Smooth muscle cell (in vitro differentiated cells): ENCODE data around the gene NPIPB2. TPM values are rescaled to one million over a fixed set of nuclear protein-coding genes. Genes with fewer than 3 reads are reported as not detected.
"Not testable (repeated sequence)": the region's sequence is repeated elsewhere in the genome, so short reads cannot be mapped to it uniquely, and the experiment has no call there.

Experiments
- DNase-seq: peaks from one replicate; lab custom pipeline; 2025; ENCODE audit not compliant: unreplicated experiment; lab: John Stamatoyannopoulos, UW
- H2AFZ ChIP-seq: fragments of 200-600 bp; sonication (generic); 2 replicates; pipeline ENCODE4 v1.6.0; 2016; ENCODE audit warnings: antibody characterized with exemption, low read depth, mild to moderate bottlenecking
- H3F3A ChIP-seq: fragments of 200-600 bp; sonication (generic); 2 replicates; pipeline ENCODE4 v1.6.0; 2017; ENCODE audit warnings: antibody characterized with exemption, low read depth
- H3K27ac ChIP-seq: fragments of 200-600 bp; sonication (generic); 2 replicates; pipeline ENCODE4 v1.5.1; 2016; ENCODE audit warnings: low read depth, mild to moderate bottlenecking
- H3K27me3 ChIP-seq: fragments of 200-600 bp; sonication (generic); 2 replicates; pipeline ENCODE4 v1.6.1; 2016; ENCODE audit warnings: low read depth, mild to moderate bottlenecking
- H3K36me3 ChIP-seq: fragments of 200-600 bp; sonication (generic); 2 replicates; pipeline ENCODE4 v1.5.1; 2016; ENCODE audit warnings: low read depth
- H3K4me1 ChIP-seq: fragments of 200-600 bp; sonication (generic); 2 replicates; pipeline ENCODE4 v1.5.1; 2016; ENCODE audit warnings: low read depth
- H3K4me2 ChIP-seq: fragments of 200-600 bp; sonication (generic); 2 replicates; pipeline ENCODE4 v1.6.0; 2016; ENCODE audit warnings: mild to moderate bottlenecking
- H3K4me3 ChIP-seq: fragments of 200-600 bp; sonication (generic); 2 replicates; pipeline ENCODE4 v1.5.1; 2016; ENCODE audit warnings: mild to moderate bottlenecking
- H3K79me2 ChIP-seq: fragments of 200-600 bp; sonication (generic); 2 replicates; pipeline ENCODE4 v1.6.0; 2016; ENCODE audit warnings: low read depth, mild to moderate bottlenecking
- H3K9ac ChIP-seq: fragments of 200-600 bp; sonication (generic); 2 replicates; pipeline ENCODE4 v1.6.0; 2016; ENCODE audit warnings: low read depth
- H3K9me3 ChIP-seq: fragments of 200-600 bp; sonication (generic); replicated peaks from 2 replicates; pipeline ENCODE4 v1.5.1; 2016; ENCODE audit warnings: low read depth
- H4K20me1 ChIP-seq: fragments of 200-600 bp; sonication (generic); 2 replicates; pipeline ENCODE4 v1.6.0; 2016; ENCODE audit warnings: low read depth
- WGBS: methylation state at CpG from one replicate; pipeline ENCODE4 v1.1.7; 2016; ENCODE audit warnings: low lambda C conversion rate; 5-methylcytosine and 5-hydroxymethylcytosine counted together
- polyA plus RNA-seq: library from polyadenylated mRNA; unstranded; fragments of >200 nt; fragmentation: Nextera tagmentation; extraction: Ambion mirVana; gene quantifications from 2 replicates; pipeline ENCODE4 v1.2.1, GENCODE V29; 2016
- total RNA-seq: library from RNA; depleted of rRNA; stranded (reverse); fragments of >200 nt; gene quantifications from 2 replicates; pipeline ENCODE4 v1.2.3, GENCODE V29; 2014
- TF ChIP-seq, protein P1 (sequence below): fragments of 200-600 bp; sonication (generic); IDR thresholded peaks from 2 replicates; pipeline ENCODE4 v1.5.1; 2017; ENCODE audit warnings: borderline replicate concordance, mild to moderate bottlenecking, antibody characterized with exemption; ENCODE audit not compliant: insufficient read depth, poor library complexity, severe bottlenecking

Gene NPIPB2
- total and polyA plus RNA-seq, 2 experiments from 2014 or later, result 3.8 to 10.6 TPM

DNA sequence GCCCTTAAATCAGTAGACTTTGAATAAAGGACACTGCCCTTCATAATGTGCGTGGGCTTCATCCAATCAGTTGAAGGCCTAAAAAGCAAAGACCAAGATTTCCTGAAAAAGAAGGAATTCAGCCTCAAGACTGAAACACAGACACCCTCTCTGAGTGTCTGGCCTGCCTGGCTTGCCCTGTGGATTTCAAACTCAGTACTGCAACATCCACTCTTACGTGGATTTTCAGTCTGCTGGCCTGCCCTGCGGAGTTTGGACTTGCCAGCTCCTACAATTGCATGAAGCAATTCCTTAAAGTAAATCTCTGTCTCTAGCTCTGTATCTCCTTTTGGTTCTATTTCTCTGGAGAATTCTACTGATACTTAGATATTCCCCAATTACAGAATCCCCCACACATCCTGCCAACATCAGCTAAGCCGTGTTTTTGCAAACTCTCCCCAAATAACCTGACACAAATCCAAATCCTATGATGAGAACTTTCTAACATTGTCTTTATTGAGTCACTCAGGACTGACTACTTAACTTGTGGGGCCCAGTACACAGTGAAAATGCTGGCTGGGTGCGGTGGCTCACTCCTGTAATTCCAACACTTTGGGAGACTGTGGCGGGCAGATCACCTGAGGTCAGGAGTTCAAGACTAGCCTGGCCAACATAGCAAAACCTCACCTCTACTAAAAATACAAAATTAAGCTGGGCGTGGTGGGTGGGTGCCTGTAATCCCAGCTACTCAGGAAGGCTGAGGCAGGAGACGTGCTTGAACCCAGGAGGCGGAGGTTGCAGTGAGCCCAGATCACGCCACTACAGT lies 15.9 kb upstream of the NPIPB2 start:
- Histone ChIP-seq H3K4me1 (no peaks in the 10 kb centered on the region), H4K20me1 (no peaks in the 10 kb centered on the region), H3K27ac (no peak overlapping the region), H3F3A (peaks cover 6% of the 10 kb centered on the region), H3K79me2 (no peaks in the 10 kb centered on the region), H3K36me3 (no peaks in the 10 kb centered on the region), H3K27me3 (no peaks in the 10 kb centered on the region), H3K9me3 (no peaks in the 10 kb centered on the region), H3K4me3 (no peak overlapping the region), H3K9ac (no peak overlapping the region), H2AFZ (no peak overlapping the region), H3K4me2 (no peak overlapping the region)
- 89% methylated on average over 10 of the region's 10 CpGs for WGBS
- TF ChIP-seq, protein P1, sequence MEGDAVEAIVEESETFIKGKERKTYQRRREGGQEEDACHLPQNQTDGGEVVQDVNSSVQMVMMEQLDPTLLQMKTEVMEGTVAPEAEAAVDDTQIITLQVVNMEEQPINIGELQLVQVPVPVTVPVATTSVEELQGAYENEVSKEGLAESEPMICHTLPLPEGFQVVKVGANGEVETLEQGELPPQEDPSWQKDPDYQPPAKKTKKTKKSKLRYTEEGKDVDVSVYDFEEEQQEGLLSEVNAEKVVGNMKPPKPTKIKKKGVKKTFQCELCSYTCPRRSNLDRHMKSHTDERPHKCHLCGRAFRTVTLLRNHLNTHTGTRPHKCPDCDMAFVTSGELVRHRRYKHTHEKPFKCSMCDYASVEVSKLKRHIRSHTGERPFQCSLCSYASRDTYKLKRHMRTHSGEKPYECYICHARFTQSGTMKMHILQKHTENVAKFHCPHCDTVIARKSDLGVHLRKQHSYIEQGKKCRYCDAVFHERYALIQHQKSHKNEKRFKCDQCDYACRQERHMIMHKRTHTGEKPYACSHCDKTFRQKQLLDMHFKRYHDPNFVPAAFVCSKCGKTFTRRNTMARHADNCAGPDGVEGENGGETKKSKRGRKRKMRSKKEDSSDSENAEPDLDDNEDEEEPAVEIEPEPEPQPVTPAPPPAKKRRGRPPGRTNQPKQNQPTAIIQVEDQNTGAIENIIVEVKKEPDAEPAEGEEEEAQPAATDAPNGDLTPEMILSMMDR, result no peak
- no peak for DNase-seq

DNA sequence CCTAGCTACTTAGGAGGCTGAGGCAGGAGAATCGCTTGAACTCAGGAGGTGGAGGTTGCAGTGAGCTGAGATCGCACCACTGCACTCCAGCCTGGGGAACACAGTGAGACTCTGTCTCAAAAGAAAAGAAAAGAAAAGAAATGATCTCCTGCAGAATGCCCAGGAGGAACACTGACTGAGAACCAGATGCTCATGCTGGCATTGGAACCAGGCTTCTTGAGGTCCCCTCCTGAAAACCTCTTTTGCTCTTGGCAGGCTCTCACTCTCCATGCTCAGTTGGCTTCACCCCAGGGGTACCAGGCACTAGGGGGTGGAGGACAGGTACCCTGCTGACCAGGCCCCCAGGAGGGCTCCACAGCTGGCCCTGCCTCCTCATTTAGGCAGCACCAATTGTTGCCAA lies 14.7 kb upstream of the NPIPB2 start:
- Histone ChIP-seq H4K20me1 (no peaks in the 10 kb centered on the region), H3K79me2 (no peaks in the 10 kb centered on the region), H3K27ac (peak overlapping the region; percentile 59), H3K9me3 (no peaks in the 10 kb centered on the region), H3K4me1 (no peaks in the 10 kb centered on the region), H3K9ac (no peak overlapping the region), H3K27me3 (no peaks in the 10 kb centered on the region), H2AFZ (no peak overlapping the region), H3K4me2 (no peak overlapping the region), H3K4me3 (no peak overlapping the region), H3K36me3 (no peaks in the 10 kb centered on the region), H3F3A (peaks cover 6% of the 10 kb centered on the region)
- TF ChIP-seq, protein P1, result no peak
- 100% methylated on average over 2 of the region's 2 CpGs for WGBS
- no peak for DNase-seq

DNA sequence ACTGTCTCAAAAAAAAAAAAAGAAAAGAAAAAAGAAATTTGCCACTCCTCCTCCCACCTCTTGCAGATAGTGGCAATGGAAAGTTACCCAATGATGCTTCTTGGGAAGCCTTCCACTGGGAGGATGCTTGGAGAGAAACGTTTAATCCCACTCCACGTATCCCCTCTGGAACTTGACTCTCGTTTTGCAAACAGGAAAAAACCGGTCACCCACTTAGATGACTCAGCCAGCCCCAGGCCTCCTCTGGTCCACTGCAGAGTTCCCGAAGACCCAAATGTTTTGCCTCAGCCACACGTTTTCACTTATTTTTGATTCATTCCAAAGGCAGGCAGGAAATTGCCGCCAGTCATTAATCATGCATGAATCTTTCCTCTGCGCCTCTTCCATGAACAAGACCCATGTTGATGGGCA lies 13.9 kb upstream of the NPIPB2 start:
- Histone ChIP-seq H3K4me1 (no peaks in the 10 kb centered on the region), H3F3A (peaks cover 6% of the 10 kb centered on the region), H3K27me3 (no peaks in the 10 kb centered on the region), H4K20me1 (no peaks in the 10 kb centered on the region), H3K9ac (no peak overlapping the region), H3K27ac (peak overlapping the region; percentile 59), H3K9me3 (no peaks in the 10 kb centered on the region), H3K36me3 (no peaks in the 10 kb centered on the region), H2AFZ (no peak overlapping the region), H3K4me3 (no peak overlapping the region), H3K4me2 (no peak overlapping the region), H3K79me2 (no peaks in the 10 kb centered on the region)
- TF ChIP-seq, protein P1, result no peak
- DNase-seq, result no peak
- 10% methylated on average over 8 of the region's 8 CpGs for WGBS

DNA sequence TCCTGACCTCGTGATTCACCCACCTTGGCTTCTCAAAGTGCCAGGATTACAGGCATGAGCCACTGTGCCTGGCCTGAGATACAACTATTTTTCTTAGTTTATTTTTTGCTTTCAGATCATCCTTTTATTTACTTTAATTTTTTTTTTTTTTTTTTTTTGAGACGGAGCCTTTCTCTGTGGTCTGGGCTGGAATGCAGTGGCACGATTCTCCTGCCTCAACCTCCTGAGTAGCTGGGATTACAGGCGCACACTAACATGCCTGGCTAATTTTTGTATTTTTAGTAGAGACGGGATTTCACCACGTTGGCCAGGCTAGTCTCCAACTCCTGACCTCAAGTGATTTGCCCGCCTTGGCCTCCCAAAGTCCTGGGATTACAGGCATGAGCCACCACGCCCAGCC lies 11.7 kb upstream of the NPIPB2 start:
- not testable (repeated sequence) for H3K9me3 ChIP-seq, H3K36me3 ChIP-seq, H2AFZ ChIP-seq, H3F3A ChIP-seq, H3K4me3 ChIP-seq, H3K27me3 ChIP-seq, H3K27ac ChIP-seq, H4K20me1 ChIP-seq, H3K4me2 ChIP-seq, DNase-seq, H3K79me2 ChIP-seq, H3K4me1 ChIP-seq, H3K9ac ChIP-seq
- 76% methylated on average over 8 of the region's 8 CpGs for WGBS
